GM18505 (cell line): ENCODE results near the gene PIP5K1C.

Experiments used
- ATAC-seq: cut with Tn5 transposase; IDR thresholded peaks from one replicate; pipeline ENCODE4 v1.9.1; 2021; ENCODE audit not compliant: unreplicated experiment
- POLR2A ChIP-seq: IDR thresholded peaks from 4 replicates; pipeline ENCODE4 v1.6.1; 2011; ENCODE audit warnings: borderline replicate concordance; ENCODE audit not compliant: insufficient read depth, insufficient read length; ENCODE audit errors: extremely low read depth

Gene PIP5K1C

DNA sequence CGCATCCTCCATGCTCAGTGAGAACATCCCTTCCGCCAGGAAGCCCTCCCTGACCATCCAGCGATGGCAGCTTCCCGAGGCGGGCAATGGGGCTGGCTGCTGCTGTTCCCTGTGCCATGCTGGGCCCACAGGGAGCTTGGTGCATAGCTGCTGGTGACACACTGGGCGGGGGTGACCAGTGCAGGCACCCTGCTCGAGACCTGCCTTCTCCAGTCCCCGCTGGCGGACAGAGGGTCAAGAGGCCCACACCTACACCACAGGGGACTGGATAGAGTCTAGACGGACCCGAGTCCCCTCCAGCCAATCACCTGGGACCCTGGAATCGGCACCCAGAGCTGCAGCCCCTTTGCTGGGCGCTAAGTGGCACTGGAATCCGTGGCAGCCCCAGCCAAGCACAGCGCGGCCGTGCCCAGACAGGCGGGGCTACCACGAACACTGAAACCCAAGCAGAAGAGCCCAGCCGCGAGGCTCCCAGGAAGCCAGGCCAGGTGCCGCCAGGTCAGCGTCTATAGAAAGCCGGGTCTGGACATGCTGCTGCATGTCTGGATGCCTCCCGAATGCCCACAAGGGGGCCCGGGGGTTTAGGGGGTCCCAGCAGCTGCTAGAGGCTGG, 84.6 kb downstream of the PIP5K1C start:
- no peak for TF ChIP-seq POLR2A
- no peak for ATAC-seq

DNA sequence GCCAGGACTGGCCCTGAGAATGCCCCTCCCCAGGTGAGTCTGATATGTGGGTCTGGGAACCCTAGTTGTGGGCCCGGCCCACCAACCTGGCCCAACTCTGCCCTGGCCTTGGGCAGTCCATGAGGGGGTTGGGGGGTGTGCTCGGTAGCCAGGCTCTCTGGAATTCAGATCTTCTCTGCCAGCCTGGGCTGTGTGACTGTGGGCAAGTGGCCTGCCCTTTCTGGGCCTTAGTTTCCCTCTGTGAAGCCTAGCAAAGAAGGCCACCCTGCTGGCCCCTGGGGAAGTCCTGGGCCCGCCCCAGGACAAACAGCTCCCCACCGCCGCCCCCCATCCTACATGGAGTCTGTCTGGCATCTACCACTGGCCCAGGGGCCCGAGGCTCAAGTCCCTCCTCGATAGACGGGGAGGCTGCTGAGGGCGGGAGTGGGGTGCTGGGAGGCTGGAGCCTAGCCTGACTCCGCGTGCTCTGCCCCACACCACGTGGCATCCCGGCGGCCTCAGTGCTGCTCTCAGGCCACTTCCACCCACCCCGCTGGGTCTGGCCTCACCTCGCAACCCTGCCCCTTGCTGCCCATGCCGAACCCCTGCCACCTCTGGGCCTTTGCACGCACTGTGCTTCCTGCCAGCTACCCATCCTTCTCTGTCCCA, 85.3 kb downstream of the PIP5K1C start:
- no peak for TF ChIP-seq POLR2A
- no peak for ATAC-seq

DNA sequence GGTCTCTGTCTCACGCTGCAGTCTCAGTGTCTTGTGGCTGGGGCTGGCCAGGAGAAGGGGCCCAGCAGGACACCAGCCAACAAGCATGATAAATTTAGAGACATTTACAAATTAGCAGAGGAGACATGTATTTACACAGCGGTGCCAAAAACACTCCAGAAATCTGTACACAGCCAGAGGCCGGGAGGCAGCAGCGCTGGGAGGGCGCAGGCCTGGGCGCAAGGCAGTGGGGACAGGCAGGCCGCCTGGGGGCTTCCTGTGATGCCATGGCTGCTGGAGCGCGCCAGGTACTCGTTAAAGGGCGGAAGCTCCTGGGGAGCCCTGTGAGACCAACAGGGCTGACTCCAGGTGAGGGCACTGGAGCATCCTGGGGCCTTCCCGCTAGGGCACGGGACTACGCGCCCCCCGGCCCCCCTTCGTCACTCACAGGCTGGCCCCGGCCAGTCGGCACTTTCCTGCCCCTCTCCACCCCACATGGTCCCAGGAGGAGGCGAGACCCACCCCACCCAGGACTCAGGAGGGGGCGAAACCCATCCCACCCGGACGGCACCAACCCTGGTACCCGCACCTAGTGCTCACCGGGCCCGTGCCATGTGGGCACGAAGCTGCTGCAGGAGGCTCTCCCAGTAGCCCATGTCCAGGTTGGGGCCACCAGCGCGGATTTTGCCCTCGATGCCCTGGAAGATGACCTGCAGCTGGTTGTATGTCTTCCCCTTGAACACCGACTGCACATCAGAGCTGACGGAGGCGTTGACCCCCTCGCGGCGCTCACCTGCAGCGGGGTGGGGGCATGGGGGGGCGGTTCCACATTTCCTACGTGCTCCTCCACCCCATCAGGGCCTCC, 86.2 kb downstream of the PIP5K1C start:
- no peak for TF ChIP-seq POLR2A
- ATAC-seq = no peak

DNA sequence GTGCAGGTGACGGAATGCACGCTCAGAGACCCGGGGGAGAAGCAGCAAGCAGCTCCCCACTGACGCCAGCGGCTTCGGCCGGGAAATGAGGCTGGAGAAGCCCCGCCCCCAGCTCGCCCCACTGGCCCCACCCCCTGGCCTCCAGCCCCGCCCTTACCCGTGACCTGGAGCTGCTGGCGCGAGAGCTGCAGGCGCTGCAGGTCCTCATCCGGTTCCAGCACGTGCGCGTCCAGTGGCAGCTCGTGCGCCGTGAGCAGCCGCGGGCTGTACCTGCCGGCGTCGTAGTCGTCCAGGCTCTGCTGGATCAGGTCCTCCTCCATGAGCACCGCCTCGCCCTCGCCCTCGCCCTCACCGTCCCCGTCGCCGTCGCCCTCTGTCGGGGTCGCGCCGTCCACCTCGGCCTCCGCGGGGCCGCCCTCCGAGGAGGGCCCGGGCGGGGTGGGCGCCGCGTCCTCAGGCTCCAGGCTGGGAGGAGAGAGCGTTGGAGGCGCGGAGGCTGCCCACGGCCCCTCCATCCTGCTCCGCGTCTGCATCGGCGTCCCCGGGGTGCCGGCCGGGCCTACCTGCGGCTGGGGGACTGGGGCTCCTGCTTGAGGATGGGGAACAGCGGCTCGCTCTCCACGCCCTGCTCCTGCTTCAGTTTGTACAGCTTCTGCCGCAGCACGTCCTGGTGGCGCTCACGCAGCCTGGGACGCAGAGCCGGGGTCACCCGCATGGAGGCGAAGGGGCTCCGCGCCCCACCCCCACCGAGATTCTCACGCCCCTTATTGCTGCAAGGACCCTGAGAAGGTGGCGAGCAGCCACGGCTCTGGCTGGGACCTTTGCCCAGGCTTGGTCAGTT, 87.1 kb downstream of the PIP5K1C start:
- no peak for ATAC-seq
- TF ChIP-seq POLR2A = no peak

DNA sequence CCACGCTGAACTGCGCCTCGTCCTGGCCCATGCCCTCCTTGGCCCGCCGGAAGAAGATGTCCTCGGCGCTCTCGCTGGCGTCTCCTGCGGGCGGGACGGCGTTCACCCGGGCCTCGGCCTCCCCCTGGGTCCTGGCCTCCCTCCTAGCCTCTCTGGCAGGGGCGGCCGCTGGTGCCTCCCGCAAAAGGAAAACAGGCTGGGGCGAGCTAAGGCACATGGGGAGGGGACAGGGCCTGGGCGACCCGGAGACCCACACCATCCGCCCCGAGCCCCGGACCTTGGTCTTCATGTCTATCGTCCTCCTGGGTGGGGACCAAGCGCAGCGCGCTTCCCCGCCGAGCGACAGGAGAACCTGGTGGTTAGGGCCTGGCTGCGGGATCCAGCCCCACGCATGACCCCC, 87.9 kb downstream of the PIP5K1C start:
- ATAC-seq = no peak
- no peak for TF ChIP-seq POLR2A

DNA sequence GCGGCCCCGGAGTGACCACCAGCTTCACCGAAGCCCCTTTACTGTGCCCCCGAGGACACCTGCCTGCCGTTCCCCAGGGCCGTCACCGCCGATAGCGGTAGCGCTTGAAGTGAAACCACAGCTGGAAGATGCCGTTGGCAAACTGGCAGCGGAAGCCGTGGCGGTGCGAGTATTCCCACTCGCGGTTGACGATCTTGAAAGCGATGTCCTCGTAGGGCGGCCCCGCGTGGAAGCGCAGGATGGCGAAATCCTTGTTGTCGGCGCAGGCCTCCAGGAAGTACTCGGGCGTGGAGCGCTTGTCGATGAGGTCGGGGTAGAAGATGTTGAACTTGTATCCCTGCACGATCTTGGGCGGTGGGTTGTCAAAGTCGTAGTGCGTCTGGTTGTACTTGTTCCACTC, 88.4 kb downstream of the PIP5K1C start:
- ATAC-seq = no peak
- no peak for TF ChIP-seq POLR2A

DNA sequence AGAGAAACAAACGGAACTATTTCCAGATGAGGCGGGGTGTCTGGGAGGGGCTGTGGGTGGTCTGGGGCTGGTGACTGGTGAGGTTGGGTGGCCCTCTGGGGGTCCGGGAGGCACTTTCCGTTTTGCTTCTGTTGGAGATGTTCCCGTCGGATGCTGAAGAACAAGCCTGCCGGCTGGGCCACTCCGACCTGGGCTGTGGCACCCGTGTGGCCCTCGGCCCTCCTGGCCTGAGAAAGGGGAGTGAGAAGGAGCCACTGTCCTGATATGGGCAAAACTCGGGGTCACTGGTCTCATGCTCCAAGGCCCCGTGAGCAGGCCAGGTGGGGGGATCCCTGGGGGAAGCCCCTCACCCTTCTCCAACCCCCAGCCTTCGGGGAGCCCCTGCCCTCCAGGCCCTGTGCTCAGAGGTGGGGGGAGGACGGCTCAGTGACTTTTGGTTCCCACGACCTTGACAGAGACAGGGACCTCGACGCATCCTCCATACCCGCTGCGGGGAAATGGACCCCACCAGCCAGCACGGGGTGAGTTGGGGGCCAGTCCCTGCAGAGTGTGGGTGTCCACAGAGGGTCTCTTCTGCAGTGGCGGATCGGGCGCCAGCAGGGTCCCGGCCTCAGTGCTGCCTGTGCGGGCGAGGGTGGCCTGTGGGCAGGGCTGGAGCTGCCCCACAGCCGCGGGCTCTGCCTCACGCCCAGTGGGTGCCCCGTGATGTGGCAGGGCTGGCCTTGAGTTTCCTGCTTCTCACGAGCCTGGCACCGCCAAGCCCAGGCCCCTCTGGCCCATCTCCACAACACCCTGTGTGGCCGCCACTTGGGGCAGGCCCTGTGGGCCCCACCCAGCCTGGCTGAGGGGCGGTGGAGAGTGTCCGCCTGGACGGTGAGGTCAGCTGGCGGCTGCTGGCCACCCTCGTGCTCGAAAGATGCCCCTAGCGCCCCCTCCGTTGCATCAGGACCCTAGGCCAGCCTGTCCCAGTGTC, 89.2 kb downstream of the PIP5K1C start:
- no peak for ATAC-seq
- no peak for TF ChIP-seq POLR2A

DNA sequence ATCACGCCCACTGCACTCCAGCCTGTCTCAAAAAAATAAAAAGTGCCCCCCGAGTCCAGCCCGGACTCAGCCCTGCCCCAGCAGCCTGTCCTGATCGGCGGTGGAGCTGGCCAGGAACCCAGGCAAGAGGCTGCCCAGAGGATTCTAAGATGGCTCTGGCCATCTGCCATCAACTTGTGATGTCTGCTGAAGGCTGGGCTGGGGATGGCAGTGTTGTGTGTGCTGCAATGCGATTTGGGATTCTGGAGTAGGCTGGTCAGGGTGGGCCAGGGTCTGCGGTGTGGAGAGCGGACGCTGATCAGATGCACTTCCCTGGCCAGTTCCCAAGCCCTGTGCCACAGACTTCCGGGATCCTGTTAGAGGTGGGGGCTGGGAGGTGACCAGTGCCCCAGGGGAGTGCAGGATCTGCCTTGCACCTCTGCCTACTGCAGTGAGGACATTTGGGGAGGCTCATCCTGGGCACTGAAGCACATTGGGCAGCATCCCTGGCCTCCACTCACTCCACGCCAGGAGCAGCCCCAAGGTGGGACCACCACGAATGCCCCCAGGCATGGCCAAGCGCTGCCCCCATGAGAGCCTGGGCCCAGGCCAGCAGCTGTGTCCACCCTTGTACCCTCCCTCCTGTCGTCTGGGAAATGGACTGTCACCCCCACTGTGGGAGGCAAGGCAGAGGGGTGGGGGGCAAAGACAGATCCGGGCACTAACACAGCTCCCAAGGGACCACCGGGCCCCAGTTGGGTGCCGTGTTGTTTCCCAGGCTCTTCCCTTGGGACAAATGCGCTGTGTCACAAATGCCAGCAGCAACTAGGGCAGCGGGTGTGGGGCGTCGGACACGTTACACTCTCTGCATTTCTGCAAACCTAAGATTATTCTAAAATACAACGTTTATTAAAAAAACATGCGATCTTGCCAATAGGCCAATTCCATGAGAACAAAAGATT, 90.2 kb downstream of the PIP5K1C start:
- ATAC-seq = no peak
- TF ChIP-seq POLR2A = no peak

DNA sequence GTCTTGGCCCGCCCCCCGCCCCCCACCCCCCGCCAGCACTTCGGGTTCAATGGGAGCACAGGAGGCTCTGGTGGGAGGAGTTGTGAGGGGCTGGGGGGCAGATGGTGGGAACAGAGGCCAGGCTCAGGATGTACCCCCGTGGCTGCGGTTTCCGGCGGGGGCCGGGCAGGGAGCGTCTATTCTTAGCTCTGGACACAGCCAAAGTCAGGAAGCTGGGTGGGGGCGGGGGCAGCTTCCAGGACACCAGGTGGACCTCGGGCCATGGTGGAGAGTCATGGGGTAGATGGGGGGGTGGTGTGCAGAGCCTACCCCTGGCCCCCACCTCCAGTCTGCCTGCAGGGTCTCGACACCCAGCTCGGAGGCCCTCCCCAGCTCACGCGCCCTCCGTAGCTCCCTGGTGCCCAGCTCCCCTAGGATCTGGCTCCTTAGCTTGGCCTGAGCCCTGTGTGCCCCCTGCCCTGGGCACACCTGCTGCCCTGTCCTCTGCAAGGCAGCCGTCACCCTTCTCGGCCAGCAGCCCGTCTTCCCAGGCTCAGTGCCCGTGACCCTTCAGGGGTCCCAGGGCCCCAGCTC, 91.4 kb downstream of the PIP5K1C start:
- no peak for TF ChIP-seq POLR2A
- ATAC-seq = no peak

DNA sequence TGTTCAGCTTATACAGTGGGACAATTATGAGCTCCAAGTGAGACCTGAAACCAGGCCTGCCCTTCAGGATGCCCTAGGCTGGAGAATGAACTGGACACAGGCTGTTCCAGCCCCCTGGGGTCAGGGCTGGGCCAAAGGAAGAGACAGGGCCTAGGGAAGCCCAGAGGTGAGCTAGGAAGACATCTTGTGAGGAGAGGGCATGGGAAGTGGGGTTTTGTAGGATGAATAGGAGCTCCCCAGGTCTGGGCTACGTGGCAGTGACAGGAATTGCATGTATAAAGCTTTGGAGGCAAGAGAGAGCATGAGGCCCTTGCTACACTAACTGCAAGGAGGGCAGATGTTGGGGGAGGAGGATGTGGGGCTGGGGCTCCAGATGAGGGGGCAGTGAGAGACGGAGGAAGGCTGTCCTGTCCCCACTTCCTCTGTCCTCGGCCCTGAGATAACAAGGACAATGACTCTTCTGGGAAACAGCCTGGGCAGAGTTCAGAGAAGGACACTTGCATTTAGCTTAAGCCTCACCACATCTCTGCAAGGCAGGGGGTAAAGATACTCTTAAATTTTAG, 92.1 kb downstream of the PIP5K1C start:
- TF ChIP-seq POLR2A = no peak
- no peak for ATAC-seq
